GM23338 (cell line): ENCODE results near the gene ADAMTS17.

Experiments
- CREB1 ChIP-seq: fragments of 250-450 bp; sonication (Bioruptor Pico); IDR thresholded peaks from 2 replicates; pipeline ENCODE4 v1.5.0; 2020; ENCODE audit warnings: low read depth, mild to moderate bottlenecking, moderate library complexity
- EZH2 ChIP-seq: fragments of 200-600 bp; sonication (generic); IDR thresholded peaks from one replicate; pipeline ENCODE4 v1.8.0; 2017; ENCODE audit warnings: antibody characterized with exemption, mild to moderate bottlenecking, low read depth; ENCODE audit not compliant: unreplicated experiment
- EZH2phosphoT487 ChIP-seq: fragments of 200-600 bp; sonication (generic); IDR thresholded peaks from one replicate; pipeline ENCODE4 v1.8.1; 2018; ENCODE audit warnings: antibody characterized with exemption; ENCODE audit not compliant: unreplicated experiment
- JUNB ChIP-seq: IDR thresholded peaks from one replicate; pipeline ENCODE4 v1.6.1; 2016; ENCODE audit warnings: antibody characterized with exemption; ENCODE audit not compliant: unreplicated experiment
- NANOG ChIP-seq: IDR thresholded peaks from 2 replicates; pipeline ENCODE4 v1.6.1; 2016; ENCODE audit warnings: antibody characterized with exemption, borderline replicate concordance
- POLR2AphosphoS5 ChIP-seq: IDR thresholded peaks from 2 replicates; pipeline ENCODE4 v1.6.1; 2016; ENCODE audit warnings: antibody characterized with exemption, low read depth
- TF ChIP-seq, protein P1 (sequence below), 2 experiments: fragments of 200-600 bp in 1 of 2; sonication (generic) in 1 of 2; conservative IDR thresholded peaks; 2 replicates each; pipeline versions ENCODE4 v1.5.1 to v1.6.1; 2016 to 2017; ENCODE audit warnings: antibody characterized with exemption in 2 of 2, low read depth in 2 of 2, mild to moderate bottlenecking in 2 of 2, moderate library complexity in 1 of 2
- TF ChIP-seq, protein P2 (sequence below): IDR thresholded peaks from one replicate; pipeline ENCODE4 v1.6.1; 2018; ENCODE audit warnings: antibody characterized with exemption; ENCODE audit not compliant: unreplicated experiment
- TF ChIP-seq, protein P3 (sequence below): fragments of 250-450 bp; sonication (Bioruptor Pico); IDR thresholded peaks from 2 replicates; pipeline ENCODE4 v1.5.0; 2020; ENCODE audit warnings: mild to moderate bottlenecking, moderate library complexity

DNA sequence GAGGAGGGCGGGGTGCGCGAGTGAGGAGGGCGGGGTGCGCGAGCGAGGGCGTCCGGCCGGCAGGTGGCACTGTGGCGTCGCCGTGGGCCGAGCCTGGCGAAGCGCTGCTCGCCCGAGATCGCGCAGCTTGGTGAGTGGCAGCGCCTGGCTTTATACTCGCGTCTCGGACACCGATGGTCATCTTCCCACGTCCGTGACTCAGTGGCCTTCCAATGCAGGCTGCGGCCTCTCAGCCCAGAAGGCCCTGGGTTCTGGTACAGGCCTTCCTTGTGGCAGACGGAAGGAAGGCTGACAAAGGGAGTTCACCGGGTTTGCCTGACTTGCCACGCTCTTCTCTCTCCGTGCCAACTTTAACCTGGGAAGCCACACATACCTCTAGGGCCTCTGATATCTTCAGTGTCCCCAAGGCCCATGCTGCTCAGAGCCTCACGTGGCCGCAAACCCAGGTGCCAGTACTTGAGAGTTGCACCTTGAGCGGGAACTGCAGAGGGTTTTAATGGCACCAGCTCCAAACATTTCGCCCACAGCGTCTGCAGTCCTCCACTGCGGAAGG lies 413.3 kb downstream of the ADAMTS17 start:
- TF ChIP-seq CREB1 (CRISPR knock-in tag) (no peak), POLR2AphosphoS5 (no peak), EZH2 (no peak), EZH2phosphoT487 (no peak), JUNB (no peak), NANOG (no peak)
- TF ChIP-seq, protein P1, sequence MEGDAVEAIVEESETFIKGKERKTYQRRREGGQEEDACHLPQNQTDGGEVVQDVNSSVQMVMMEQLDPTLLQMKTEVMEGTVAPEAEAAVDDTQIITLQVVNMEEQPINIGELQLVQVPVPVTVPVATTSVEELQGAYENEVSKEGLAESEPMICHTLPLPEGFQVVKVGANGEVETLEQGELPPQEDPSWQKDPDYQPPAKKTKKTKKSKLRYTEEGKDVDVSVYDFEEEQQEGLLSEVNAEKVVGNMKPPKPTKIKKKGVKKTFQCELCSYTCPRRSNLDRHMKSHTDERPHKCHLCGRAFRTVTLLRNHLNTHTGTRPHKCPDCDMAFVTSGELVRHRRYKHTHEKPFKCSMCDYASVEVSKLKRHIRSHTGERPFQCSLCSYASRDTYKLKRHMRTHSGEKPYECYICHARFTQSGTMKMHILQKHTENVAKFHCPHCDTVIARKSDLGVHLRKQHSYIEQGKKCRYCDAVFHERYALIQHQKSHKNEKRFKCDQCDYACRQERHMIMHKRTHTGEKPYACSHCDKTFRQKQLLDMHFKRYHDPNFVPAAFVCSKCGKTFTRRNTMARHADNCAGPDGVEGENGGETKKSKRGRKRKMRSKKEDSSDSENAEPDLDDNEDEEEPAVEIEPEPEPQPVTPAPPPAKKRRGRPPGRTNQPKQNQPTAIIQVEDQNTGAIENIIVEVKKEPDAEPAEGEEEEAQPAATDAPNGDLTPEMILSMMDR (conservative IDR thresholded peaks at IDR 0.05; ENCODE audit: low read depth in 2 of 2) = peak in 1 of 2 experiments; percentile 76; a peak in 3 of 4 replicates
- TF ChIP-seq, protein P2, sequence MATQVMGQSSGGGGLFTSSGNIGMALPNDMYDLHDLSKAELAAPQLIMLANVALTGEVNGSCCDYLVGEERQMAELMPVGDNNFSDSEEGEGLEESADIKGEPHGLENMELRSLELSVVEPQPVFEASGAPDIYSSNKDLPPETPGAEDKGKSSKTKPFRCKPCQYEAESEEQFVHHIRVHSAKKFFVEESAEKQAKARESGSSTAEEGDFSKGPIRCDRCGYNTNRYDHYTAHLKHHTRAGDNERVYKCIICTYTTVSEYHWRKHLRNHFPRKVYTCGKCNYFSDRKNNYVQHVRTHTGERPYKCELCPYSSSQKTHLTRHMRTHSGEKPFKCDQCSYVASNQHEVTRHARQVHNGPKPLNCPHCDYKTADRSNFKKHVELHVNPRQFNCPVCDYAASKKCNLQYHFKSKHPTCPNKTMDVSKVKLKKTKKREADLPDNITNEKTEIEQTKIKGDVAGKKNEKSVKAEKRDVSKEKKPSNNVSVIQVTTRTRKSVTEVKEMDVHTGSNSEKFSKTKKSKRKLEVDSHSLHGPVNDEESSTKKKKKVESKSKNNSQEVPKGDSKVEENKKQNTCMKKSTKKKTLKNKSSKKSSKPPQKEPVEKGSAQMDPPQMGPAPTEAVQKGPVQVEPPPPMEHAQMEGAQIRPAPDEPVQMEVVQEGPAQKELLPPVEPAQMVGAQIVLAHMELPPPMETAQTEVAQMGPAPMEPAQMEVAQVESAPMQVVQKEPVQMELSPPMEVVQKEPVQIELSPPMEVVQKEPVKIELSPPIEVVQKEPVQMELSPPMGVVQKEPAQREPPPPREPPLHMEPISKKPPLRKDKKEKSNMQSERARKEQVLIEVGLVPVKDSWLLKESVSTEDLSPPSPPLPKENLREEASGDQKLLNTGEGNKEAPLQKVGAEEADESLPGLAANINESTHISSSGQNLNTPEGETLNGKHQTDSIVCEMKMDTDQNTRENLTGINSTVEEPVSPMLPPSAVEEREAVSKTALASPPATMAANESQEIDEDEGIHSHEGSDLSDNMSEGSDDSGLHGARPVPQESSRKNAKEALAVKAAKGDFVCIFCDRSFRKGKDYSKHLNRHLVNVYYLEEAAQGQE = no peak
- TF ChIP-seq, protein P3, sequence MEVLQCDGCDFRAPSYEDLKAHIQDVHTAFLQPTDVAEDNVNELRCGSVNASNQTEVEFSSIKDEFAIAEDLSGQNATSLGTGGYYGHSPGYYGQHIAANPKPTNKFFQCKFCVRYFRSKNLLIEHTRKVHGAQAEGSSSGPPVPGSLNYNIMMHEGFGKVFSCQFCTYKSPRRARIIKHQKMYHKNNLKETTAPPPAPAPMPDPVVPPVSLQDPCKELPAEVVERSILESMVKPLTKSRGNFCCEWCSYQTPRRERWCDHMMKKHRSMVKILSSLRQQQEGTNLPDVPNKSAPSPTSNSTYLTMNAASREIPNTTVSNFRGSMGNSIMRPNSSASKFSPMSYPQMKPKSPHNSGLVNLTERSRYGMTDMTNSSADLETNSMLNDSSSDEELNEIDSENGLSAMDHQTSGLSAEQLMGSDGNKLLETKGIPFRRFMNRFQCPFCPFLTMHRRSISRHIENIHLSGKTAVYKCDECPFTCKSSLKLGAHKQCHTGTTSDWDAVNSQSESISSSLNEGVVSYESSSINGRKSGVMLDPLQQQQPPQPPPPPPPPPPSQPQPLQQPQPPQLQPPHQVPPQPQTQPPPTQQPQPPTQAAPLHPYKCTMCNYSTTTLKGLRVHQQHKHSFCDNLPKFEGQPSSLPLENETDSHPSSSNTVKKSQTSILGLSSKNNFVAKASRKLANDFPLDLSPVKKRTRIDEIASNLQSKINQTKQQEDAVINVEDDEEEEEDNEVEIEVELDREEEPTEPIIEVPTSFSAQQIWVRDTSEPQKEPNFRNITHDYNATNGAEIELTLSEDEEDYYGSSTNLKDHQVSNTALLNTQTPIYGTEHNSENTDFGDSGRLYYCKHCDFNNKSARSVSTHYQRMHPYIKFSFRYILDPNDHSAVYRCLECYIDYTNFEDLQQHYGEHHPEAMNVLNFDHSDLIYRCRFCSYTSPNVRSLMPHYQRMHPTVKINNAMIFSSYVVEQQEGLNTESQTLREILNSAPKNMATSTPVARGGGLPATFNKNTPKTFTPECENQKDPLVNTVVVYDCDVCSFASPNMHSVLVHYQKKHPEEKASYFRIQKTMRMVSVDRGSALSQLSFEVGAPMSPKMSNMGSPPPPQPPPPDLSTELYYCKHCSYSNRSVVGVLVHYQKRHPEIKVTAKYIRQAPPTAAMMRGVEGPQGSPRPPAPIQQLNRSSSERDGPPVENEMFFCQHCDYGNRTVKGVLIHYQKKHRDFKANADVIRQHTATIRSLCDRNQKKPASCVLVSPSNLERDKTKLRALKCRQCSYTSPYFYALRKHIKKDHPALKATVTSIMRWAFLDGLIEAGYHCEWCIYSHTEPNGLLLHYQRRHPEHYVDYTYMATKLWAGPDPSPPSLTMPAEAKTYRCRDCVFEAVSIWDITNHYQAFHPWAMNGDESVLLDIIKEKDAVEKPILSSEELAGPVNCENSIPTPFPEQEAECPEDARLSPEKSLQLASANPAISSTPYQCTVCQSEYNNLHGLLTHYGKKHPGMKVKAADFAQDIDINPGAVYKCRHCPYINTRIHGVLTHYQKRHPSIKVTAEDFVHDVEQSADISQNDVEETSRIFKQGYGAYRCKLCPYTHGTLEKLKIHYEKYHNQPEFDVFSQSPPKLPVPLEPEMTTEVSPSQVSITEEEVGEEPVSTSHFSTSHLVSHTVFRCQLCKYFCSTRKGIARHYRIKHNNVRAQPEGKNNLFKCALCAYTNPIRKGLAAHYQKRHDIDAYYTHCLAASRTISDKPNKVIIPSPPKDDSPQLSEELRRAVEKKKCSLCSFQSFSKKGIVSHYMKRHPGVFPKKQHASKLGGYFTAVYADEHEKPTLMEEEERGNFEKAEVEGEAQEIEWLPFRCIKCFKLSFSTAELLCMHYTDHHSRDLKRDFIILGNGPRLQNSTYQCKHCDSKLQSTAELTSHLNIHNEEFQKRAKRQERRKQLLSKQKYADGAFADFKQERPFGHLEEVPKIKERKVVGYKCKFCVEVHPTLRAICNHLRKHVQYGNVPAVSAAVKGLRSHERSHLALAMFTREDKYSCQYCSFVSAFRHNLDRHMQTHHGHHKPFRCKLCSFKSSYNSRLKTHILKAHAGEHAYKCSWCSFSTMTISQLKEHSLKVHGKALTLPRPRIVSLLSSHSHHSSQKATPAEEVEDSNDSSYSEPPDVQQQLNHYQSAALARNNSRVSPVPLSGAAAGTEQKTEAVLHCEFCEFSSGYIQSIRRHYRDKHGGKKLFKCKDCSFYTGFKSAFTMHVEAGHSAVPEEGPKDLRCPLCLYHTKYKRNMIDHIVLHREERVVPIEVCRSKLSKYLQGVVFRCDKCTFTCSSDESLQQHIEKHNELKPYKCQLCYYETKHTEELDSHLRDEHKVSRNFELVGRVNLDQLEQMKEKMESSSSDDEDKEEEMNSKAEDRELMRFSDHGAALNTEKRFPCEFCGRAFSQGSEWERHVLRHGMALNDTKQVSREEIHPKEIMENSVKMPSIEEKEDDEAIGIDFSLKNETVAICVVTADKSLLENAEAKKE (CRISPR knock-in tag) = no peak
